Nephron (organoid): ENCODE results near the gene SLC2A9.

Source experiments
- H3K27ac Mint-ChIP-seq, 3 experiments: 2 replicates each; pipeline ENCODE4 v1.8.0; 2020; ENCODE audit warnings: mixed read lengths in 3 of 3, mild to moderate bottlenecking in 2 of 3, moderate library complexity in 1 of 3
- H3K27me3 Mint-ChIP-seq: 2 replicates; pipeline ENCODE4 v1.8.0; 2021; ENCODE audit warnings: low read depth, mild to moderate bottlenecking, moderate library complexity, mixed read lengths
- H3K36me3 Mint-ChIP-seq: 2 replicates; pipeline ENCODE4 v1.8.0; 2020; ENCODE audit warnings: low read depth, mixed read lengths
- H3K4me1 Mint-ChIP-seq: 2 replicates; pipeline ENCODE4 v1.8.0; 2020; ENCODE audit warnings: mixed read lengths
- H3K4me3 Mint-ChIP-seq, 3 experiments: 2 replicates each; pipeline ENCODE4 v1.8.0; 2020; ENCODE audit warnings: mild to moderate bottlenecking in 3 of 3, mixed read lengths in 3 of 3, moderate library complexity in 2 of 3
- H3K9me3 Mint-ChIP-seq: 2 replicates; pipeline ENCODE4 v1.8.0; 2020; ENCODE audit warnings: mixed read lengths
- CTCF ChIP-seq, 3 experiments: fragments of 200-600 bp; sonication (generic); IDR thresholded peaks; one replicate each; pipeline ENCODE4 v1.5.0; 2021; ENCODE audit warnings: antibody characterized with exemption in 3 of 3; ENCODE audit not compliant: unreplicated experiment in 3 of 3

The SLC2A9 gene

GRCh38 chr4:9925750-9926439 is 95.4 kb downstream of the SLC2A9 start:
- TF ChIP-seq CTCF (IDR thresholded peaks at IDR 0.05; ENCODE audit: unreplicated experiment in 3 of 3): no peak
- Mint-ChIP-seq H3K9me3 (no peaks in the 10 kb centered on the region), H3K4me1 (peaks cover 21% of the 10 kb centered on the region)

DNA sequence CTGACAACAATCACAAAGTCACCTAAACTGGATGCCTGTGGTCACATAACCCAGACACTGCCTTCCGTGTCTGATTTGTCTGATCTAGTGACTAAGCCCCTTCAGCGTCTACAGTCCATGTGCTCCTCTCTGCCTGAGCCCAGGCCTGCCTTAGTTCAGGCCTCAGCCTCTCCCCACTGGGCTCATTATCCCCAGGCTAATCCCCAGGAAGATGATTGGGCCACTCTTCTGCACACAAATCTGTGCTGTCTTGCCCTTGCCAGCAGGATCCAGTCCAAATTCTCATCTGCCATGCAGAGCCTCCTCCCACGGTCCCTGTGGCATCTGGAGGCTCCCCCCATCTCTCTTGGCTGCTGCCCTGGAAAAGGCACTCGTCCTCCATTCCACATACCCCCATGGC is 96.5 kb downstream of the SLC2A9 start:
- H3K36me3 Mint-ChIP-seq: no peaks in the 10 kb centered on the region
- H3K27me3 Mint-ChIP-seq: peaks cover 20% of the 10 kb centered on the region
- no peaks in the 10 kb centered on the region for H3K9me3 Mint-ChIP-seq

More at GRCh38 chr4:9925750-9926439, 95.4 kb downstream of the SLC2A9 start:
- H3K4me3 Mint-ChIP-seq: no peak overlapping the region
- H3K27me3 Mint-ChIP-seq: peaks cover 22% of the 10 kb centered on the region
- H3K36me3 Mint-ChIP-seq: no peaks in the 10 kb centered on the region
- no peak overlapping the region for H3K27ac Mint-ChIP-seq

GRCh38 chr4:9923195-9923812 is 98.0 kb downstream of the SLC2A9 start:
- Mint-ChIP-seq H3K27me3 (peaks cover 12% of the 10 kb centered on the region), H3K4me3 (no peak overlapping the region), H3K4me1 (peaks cover 27% of the 10 kb centered on the region), H3K36me3 (no peaks in the 10 kb centered on the region), H3K9me3 (no peaks in the 10 kb centered on the region), H3K27ac (no peak overlapping the region)
- TF ChIP-seq CTCF (IDR thresholded peaks at IDR 0.05; ENCODE audit: unreplicated experiment in 3 of 3): no peak

More for the DNA sequence above, 96.5 kb downstream of the SLC2A9 start:
- Mint-ChIP-seq H3K4me3 (no peak overlapping the region), H3K4me1 (peaks cover 21% of the 10 kb centered on the region), H3K27ac (no peak overlapping the region)
- no peak for TF ChIP-seq CTCF (IDR thresholded peaks at IDR 0.05; ENCODE audit: unreplicated experiment in 3 of 3)

DNA sequence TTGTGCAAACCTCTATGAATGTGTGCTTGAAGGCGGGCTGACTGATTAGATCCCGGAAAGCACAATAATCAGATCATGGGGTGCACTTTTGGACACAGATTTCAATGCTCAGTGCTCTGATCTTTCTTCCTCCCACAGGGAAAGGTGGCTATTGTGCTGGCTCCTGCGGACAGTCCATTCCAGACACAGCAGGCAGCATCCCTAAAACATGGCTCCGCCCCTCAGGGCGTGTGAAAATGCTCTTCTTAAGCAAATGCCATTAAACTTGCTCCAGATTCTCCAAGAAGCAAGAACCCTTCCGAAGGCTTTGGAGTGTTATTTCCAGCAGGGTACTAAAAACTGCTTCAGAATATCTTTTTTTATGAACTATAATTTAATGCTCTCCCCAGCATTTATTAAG is 100.0 kb downstream of the SLC2A9 start:
- Mint-ChIP-seq H3K36me3 (no peaks in the 10 kb centered on the region), H3K27me3 (peaks cover 12% of the 10 kb centered on the region), H3K4me3 (no peak overlapping the region), H3K9me3 (no peaks in the 10 kb centered on the region), H3K4me1 (peaks cover 29% of the 10 kb centered on the region), H3K27ac (no peak overlapping the region)
- no peak for TF ChIP-seq CTCF (IDR thresholded peaks at IDR 0.05; ENCODE audit: unreplicated experiment in 3 of 3)

DNA sequence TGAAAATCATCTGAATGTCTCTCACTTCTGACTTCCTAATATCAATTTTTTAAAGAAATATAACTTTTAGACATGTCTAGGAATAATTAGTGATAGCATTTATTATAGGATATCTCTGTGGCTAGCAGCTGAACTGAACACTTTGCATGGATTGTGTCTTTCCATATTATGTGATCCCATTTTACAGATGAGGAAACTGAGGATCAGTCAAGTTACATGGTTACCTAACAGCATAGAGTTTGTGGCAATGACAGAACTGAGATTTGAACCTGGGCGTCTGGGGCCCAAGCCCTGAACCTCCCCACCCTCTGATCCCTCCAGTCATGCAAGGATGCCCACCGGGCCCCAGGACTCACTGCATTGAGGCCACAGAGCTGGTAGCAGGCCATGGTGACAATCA is 101.3 kb downstream of the SLC2A9 start:
- Mint-ChIP-seq H3K4me3 (no peak overlapping the region), H3K36me3 (no peaks in the 10 kb centered on the region), H3K4me1 (peaks cover 28% of the 10 kb centered on the region), H3K9me3 (no peaks in the 10 kb centered on the region), H3K27me3 (peaks cover 12% of the 10 kb centered on the region), H3K27ac (no peak overlapping the region)
- no peak for TF ChIP-seq CTCF (IDR thresholded peaks at IDR 0.05; ENCODE audit: unreplicated experiment in 3 of 3)

DNA sequence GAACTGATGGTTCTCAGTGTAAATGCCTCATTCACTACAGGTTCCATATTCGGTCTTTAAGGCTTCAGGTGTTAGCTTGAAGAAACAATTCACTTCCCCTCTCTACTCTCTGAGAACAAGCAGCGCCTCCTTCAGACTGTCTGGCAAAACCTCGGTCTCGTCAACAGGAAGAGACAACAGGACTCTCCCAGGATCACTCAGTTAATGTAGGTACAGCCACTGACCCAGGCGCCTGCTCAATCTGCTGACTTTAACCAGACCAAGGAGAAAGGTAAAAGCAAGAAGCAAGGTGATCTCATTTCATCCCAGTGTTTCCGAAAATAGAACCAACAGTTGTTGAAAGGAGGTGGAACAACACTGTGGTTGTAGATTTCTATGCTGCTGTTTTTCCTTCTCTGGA is 102.2 kb downstream of the SLC2A9 start:
- no peak for TF ChIP-seq CTCF (IDR thresholded peaks at IDR 0.05; ENCODE audit: unreplicated experiment in 3 of 3)

More for the DNA sequence above, 102.2 kb downstream of the SLC2A9 start:
- Mint-ChIP-seq H3K36me3 (no peaks in the 10 kb centered on the region), H3K4me1 (peaks cover 20% of the 10 kb centered on the region), H3K27me3 (peaks cover 10% of the 10 kb centered on the region), H3K9me3 (no peaks in the 10 kb centered on the region), H3K27ac (no peak overlapping the region), H3K4me3 (no peak overlapping the region)
